Measurements from ENCODE around the gene CSTPP1. TPM values are rescaled to one million over a fixed set of nuclear protein-coding genes. Genes with fewer than 3 reads are reported as not detected.

The CSTPP1 gene
- total RNA-seq, 4 donors from 2014 or later: 19.1 to 27.0 (median 21.8) TPM

GRCh38 chr11:47179655-47179991 lies 243.1 kb downstream of the CSTPP1 start:
- Histone ChIP-seq H3K4me3 (no peak overlapping the region), H3K27me3 (no peaks in the 10 kb centered on the region), H3K4me1 (peaks cover 3 to 57% (median 26%) of the 10 kb centered on the region in 3 donors), H3K9me3 (no peaks in the 10 kb centered on the region), H3K27ac (peak overlapping the region in 1 of 4 donors; percentile 99), H3K36me3 (peaks cover 0 to 52% of the 10 kb centered on the region in 2 donors)
- TF ChIP-seq POLR2AphosphoS5 (IDR thresholded peaks at IDR 0.05) (no peak), EP300 (IDR thresholded peaks at IDR 0.05) (no peak), CTCF (IDR thresholded peaks at IDR 0.05) (peak in 3 of 4 experiments; percentile 38 to 44 (median 39))
- 81 to 100% methylated on average over 1 of the region's 1 CpG for WGBS, 2 donors (ENCODE audit: low coverage in 1 of 2)
- no peak for ATAC-seq

- no peak overlapping the region for H3K4me3 ChIP-seq
- peaks cover 3 to 57% (median 26%) of the 10 kb centered on the region in 3 donors for H3K4me1 ChIP-seq
- H3K36me3 ChIP-seq: peaks cover 0 to 46% of the 10 kb centered on the region in 2 donors
- H3K27me3 ChIP-seq: no peaks in the 10 kb centered on the region
- no peak for TF ChIP-seq POLR2AphosphoS5 (IDR thresholded peaks at IDR 0.05)
- TF ChIP-seq CTCF (IDR thresholded peaks at IDR 0.05): no peak
- TF ChIP-seq POLR2A (IDR thresholded peaks at IDR 0.05): no peak
- no peak for TF ChIP-seq EP300 (IDR thresholded peaks at IDR 0.05)
- H3K9me3 ChIP-seq: no peaks in the 10 kb centered on the region
- no peak for ATAC-seq
- no peak overlapping the region for H3K27ac ChIP-seq
- WGBS, 2 donors (ENCODE audit: low coverage in 1 of 2): 78 to 93% methylated on average over 3 to 13 of the region's 35 CpGs
Measured at GRCh38 chr11:47180006-47180787, 243.6 kb downstream of the CSTPP1 start.

GRCh38 chr11:47181271-47181670 lies 244.7 kb downstream of the CSTPP1 start:
- H3K4me1 ChIP-seq: peaks cover 0 to 56% (median 18%) of the 10 kb centered on the region in 3 donors

GRCh38 chr11:47182380-47182779 lies 245.8 kb downstream of the CSTPP1 start:
- H3K4me3 ChIP-seq: no peak overlapping the region
- ATAC-seq: no peak
- 75 to 96% methylated on average over 1 to 5 of the region's 17 CpGs for WGBS, 2 donors (ENCODE audit: low coverage in 1 of 2)
- H3K9me3 ChIP-seq: no peaks in the 10 kb centered on the region
- TF ChIP-seq EP300 (IDR thresholded peaks at IDR 0.05) (no peak), POLR2AphosphoS5 (IDR thresholded peaks at IDR 0.05) (no peak), CTCF (IDR thresholded peaks at IDR 0.05) (no peak), POLR2A (IDR thresholded peaks at IDR 0.05) (no peak)
- H3K36me3 ChIP-seq: peaks cover 0 to 44% of the 10 kb centered on the region in 2 donors
- peak overlapping the region in 2 of 4 donors; percentile 88 to 94 for H3K27ac ChIP-seq
- peaks cover 0 to 64% (median 25%) of the 10 kb centered on the region in 3 donors for H3K4me1 ChIP-seq
- no peaks in the 10 kb centered on the region for H3K27me3 ChIP-seq

More at GRCh38 chr11:47181271-47181670, 244.7 kb downstream of the CSTPP1 start:
- Histone ChIP-seq H3K4me3 (no peak overlapping the region), H3K27me3 (no peaks in the 10 kb centered on the region), H3K9me3 (no peaks in the 10 kb centered on the region), H3K27ac (no peak overlapping the region), H3K36me3 (peaks cover 0 to 44% of the 10 kb centered on the region in 2 donors)
- WGBS, 2 donors (ENCODE audit: low coverage in 1 of 2): 88 to 95% methylated on average over 3 to 6 of the region's 6 CpGs
- TF ChIP-seq POLR2A (IDR thresholded peaks at IDR 0.05) (no peak), POLR2AphosphoS5 (IDR thresholded peaks at IDR 0.05) (no peak), CTCF (IDR thresholded peaks at IDR 0.05) (no peak)
- ATAC-seq: no peak

Data from gastroesophageal sphincter (tissue), 4 donors.